ENCODE data around the gene CBX8.

DNA sequence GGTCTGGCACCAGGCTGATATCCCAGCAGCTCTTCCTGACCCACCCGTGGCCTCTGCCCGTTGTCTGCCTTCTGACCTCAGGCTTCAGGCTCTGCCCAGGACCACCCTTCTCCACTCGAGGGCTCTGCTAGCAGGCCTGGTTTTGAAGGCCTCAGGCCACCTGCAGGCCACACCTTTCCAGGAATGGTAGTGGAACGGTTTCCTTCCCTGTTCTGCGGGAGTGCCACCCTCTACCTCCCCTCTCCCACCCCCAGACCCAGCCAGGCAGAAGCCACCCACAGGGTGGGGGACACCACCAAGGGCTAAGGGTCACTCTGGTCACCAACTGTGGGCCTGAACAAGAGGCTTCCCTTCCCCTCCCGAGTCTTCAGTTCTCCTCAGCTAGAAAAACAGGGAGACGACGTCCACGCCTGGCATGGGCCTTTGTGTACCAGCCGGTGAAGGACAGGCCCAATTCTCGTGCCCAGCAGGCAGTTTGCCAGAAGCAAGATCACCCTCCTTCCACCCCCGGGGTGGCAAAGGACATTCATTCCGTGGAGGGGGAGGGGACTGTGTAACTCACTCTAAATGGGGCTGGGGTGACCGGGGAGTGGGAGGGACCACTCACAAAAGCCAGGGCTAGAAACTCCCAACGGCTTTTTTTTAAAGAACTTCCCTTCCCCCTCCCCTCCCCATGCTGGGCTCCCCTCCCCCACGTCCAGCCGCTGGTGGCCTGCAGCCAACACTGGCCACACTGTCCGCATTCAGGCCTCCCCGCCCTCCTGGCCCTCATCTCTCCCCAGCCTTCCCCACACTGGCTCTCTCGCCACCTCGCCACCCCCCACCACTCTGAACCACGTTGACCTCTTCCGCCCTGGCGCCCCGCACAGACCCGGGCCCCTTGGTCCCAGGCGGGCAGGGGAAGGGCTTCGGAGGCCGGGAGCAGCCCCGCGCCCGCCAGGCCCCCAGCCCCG lies 34.7 kb upstream of the CBX8 start:
- TF ChIP-seq POLR2AphosphoS5 (IDR thresholded peaks at IDR 0.05) (no peak), POLR2A (IDR thresholded peaks at IDR 0.05) (no peak), EP300 (IDR thresholded peaks at IDR 0.05) (no peak)
- TF ChIP-seq, protein P1, sequence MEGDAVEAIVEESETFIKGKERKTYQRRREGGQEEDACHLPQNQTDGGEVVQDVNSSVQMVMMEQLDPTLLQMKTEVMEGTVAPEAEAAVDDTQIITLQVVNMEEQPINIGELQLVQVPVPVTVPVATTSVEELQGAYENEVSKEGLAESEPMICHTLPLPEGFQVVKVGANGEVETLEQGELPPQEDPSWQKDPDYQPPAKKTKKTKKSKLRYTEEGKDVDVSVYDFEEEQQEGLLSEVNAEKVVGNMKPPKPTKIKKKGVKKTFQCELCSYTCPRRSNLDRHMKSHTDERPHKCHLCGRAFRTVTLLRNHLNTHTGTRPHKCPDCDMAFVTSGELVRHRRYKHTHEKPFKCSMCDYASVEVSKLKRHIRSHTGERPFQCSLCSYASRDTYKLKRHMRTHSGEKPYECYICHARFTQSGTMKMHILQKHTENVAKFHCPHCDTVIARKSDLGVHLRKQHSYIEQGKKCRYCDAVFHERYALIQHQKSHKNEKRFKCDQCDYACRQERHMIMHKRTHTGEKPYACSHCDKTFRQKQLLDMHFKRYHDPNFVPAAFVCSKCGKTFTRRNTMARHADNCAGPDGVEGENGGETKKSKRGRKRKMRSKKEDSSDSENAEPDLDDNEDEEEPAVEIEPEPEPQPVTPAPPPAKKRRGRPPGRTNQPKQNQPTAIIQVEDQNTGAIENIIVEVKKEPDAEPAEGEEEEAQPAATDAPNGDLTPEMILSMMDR (IDR thresholded peaks at IDR 0.05), result no peak
